ENCODE results near the gene DDX4.
"Not testable (repeated sequence)": the region's sequence is repeated elsewhere in the genome, so short reads cannot be mapped to it uniquely, and the experiment has no call there.

DDX4 gene

GRCh38 chr5:55749387-55749786 is 11.5 kb downstream of the DDX4 start:
- DNase-seq (ENCODE audit: extremely low spot score) = no peak
- no peak for TF ChIP-seq SUZ12 (IDR thresholded peaks at IDR 0.05)
- TF ChIP-seq SP1 (IDR thresholded peaks at IDR 0.05) = no peak
- no peak for TF ChIP-seq HDGF (IDR thresholded peaks at IDR 0.05; ENCODE audit: borderline replicate concordance)
- no peak for TF ChIP-seq LEF1 (IDR thresholded peaks at IDR 0.05; ENCODE audit: borderline replicate concordance)
- TF ChIP-seq TARDBP (IDR thresholded peaks at IDR 0.05) = no peak
- no peak for TF ChIP-seq FOXA1 (IDR thresholded peaks at IDR 0.05)
- TF ChIP-seq CTBP1 (IDR thresholded peaks at IDR 0.05; ENCODE audit: borderline replicate concordance) = no peak
- no peak for TF ChIP-seq L3MBTL2 (conservative IDR thresholded peaks at IDR 0.05)
- TF ChIP-seq FOXM1 (IDR thresholded peaks at IDR 0.05; ENCODE audit: borderline replicate concordance) = no peak
- no peak for TF ChIP-seq ZNF384 (IDR thresholded peaks at IDR 0.05)
- TF ChIP-seq FOXK2 (IDR thresholded peaks at IDR 0.05) = no peak
- TF ChIP-seq ARNT (IDR thresholded peaks at IDR 0.05) = no peak
- TF ChIP-seq PKNOX1 (IDR thresholded peaks at IDR 0.05) = no peak
- TF ChIP-seq BHLHE40 (IDR thresholded peaks at IDR 0.05; ENCODE audit: borderline replicate concordance) = no peak
- TF ChIP-seq NFRKB (IDR thresholded peaks at IDR 0.05) = no peak
- no peak for TF ChIP-seq ELF4 (IDR thresholded peaks at IDR 0.05)
- POLR2A ChIA-PET = no interaction called here
- CTCF ChIA-PET = no interaction called here

DNA sequence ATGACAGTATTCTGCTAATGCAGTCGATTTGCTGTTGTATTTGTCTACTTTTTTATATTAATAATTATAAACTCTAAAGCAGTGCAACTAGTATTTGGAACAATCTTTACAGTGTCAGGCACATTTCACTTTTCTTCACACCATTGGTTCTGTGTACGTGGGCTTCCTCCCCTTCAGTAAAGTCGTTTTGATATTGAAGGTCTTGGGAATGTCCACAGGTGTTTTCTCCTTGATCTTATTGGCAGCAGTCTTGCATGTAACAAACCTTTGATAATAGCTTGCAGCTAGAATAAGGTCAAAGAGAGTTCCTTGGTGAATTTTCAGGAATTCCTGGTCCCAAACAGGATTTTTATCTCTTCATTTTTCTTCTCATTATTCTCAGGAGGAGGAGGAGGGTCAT is 12.2 kb downstream of the DDX4 start:
- no peak for TF ChIP-seq FOXM1 (IDR thresholded peaks at IDR 0.05; ENCODE audit: borderline replicate concordance)
- no peak for TF ChIP-seq HDGF (IDR thresholded peaks at IDR 0.05; ENCODE audit: borderline replicate concordance)
- no peak for TF ChIP-seq TARDBP (IDR thresholded peaks at IDR 0.05)
- no peak for TF ChIP-seq SUZ12 (IDR thresholded peaks at IDR 0.05)
- no peak for TF ChIP-seq ARNT (IDR thresholded peaks at IDR 0.05)
- TF ChIP-seq NFRKB (IDR thresholded peaks at IDR 0.05) = no peak
- TF ChIP-seq ZNF384 (IDR thresholded peaks at IDR 0.05) = no peak
- TF ChIP-seq LEF1 (IDR thresholded peaks at IDR 0.05; ENCODE audit: borderline replicate concordance) = no peak
- TF ChIP-seq L3MBTL2 (conservative IDR thresholded peaks at IDR 0.05) = no peak
- no peak for TF ChIP-seq CTBP1 (IDR thresholded peaks at IDR 0.05; ENCODE audit: borderline replicate concordance)
- TF ChIP-seq FOXA1 (IDR thresholded peaks at IDR 0.05) = no peak
- no peak for TF ChIP-seq PKNOX1 (IDR thresholded peaks at IDR 0.05)
- no peak for TF ChIP-seq ELF4 (IDR thresholded peaks at IDR 0.05)
- no peak for TF ChIP-seq SP1 (IDR thresholded peaks at IDR 0.05)
- TF ChIP-seq BHLHE40 (IDR thresholded peaks at IDR 0.05; ENCODE audit: borderline replicate concordance) = no peak
- no peak for DNase-seq (ENCODE audit: extremely low spot score)
- POLR2A ChIA-PET = no interaction called here
- CTCF ChIA-PET = no interaction called here

GRCh38 chr5:55750499-55750898 is 12.6 kb downstream of the DDX4 start:
- POLR2A ChIA-PET = no interaction called here
- TF ChIP-seq FOXA1 (IDR thresholded peaks at IDR 0.05) (no peak), ELF4 (IDR thresholded peaks at IDR 0.05) (no peak), HDGF (IDR thresholded peaks at IDR 0.05; ENCODE audit: borderline replicate concordance) (no peak), BHLHE40 (IDR thresholded peaks at IDR 0.05; ENCODE audit: borderline replicate concordance) (no peak), SP1 (IDR thresholded peaks at IDR 0.05) (no peak), ZNF384 (IDR thresholded peaks at IDR 0.05) (no peak), SUZ12 (IDR thresholded peaks at IDR 0.05) (no peak), NFRKB (IDR thresholded peaks at IDR 0.05) (no peak), L3MBTL2 (conservative IDR thresholded peaks at IDR 0.05) (no peak), FOXK2 (IDR thresholded peaks at IDR 0.05) (no peak), ARNT (IDR thresholded peaks at IDR 0.05) (no peak), FOXM1 (IDR thresholded peaks at IDR 0.05; ENCODE audit: borderline replicate concordance) (no peak), PKNOX1 (IDR thresholded peaks at IDR 0.05) (no peak)
- DNase-seq (ENCODE audit: extremely low spot score) = no peak
- CTCF ChIA-PET = no interaction called here

DNA sequence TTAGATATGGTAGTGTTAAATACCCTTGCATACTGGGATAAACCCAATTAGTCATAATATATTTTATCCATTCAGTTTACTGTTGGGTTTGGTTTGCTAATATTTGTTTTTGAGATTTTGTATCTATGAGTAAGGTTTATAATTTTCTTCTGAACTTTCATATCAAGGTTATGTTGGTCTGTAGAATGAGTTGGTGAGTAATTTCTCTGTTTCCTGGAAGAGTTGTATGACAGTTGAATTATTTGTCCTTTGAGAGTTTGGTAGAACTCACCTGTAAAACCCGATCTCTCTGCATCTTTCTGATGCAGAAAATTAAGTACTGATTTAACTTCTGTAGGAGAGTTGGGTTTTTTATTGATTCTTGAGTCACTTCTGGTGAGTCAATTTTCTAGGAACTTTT is 20.4 kb downstream of the DDX4 start:
- TF ChIP-seq TARDBP (IDR thresholded peaks at IDR 0.05) (no peak), LEF1 (IDR thresholded peaks at IDR 0.05; ENCODE audit: borderline replicate concordance) (no peak), PKNOX1 (IDR thresholded peaks at IDR 0.05) (no peak)
- DNase-seq (ENCODE audit: extremely low spot score) = no peak
- ChIA-PET CTCF (no interaction called here), POLR2A (no interaction called here)

DNA sequence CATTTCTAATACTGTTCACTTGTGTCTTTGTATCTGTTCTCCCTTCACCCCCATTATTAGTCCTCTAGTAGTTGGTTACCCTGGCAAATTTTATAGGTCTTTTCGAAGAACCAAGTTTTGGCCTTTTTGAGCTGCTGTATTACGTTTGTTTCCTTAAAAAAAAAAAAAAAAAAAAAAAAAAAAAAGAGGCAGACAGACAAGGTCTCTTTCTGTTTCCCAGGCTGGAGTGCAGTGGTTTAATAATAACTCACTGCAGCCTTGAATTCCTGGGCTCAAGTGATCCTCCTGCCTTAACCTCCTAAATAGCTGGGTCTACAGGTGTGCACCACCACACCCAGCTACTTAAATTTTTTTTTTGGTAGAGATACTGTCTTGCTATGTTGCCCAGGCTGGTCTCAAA is 20.9 kb downstream of the DDX4 start:
- POLR2A ChIA-PET = no interaction called here
- no peak for TF ChIP-seq NFRKB (IDR thresholded peaks at IDR 0.05)
- TF ChIP-seq LEF1 (IDR thresholded peaks at IDR 0.05; ENCODE audit: borderline replicate concordance) = no peak
- TF ChIP-seq FOXK2 (IDR thresholded peaks at IDR 0.05) = no peak
- TF ChIP-seq ELF4 (IDR thresholded peaks at IDR 0.05) = no peak
- no peak for TF ChIP-seq HDGF (IDR thresholded peaks at IDR 0.05; ENCODE audit: borderline replicate concordance)
- TF ChIP-seq ARNT (IDR thresholded peaks at IDR 0.05) = no peak
- TF ChIP-seq ZNF384 (IDR thresholded peaks at IDR 0.05) = no peak
- TF ChIP-seq SUZ12 (IDR thresholded peaks at IDR 0.05) = no peak
- TF ChIP-seq SP1 (IDR thresholded peaks at IDR 0.05) = no peak
- TF ChIP-seq FOXM1 (IDR thresholded peaks at IDR 0.05; ENCODE audit: borderline replicate concordance) = no peak
- no peak for TF ChIP-seq FOXA1 (IDR thresholded peaks at IDR 0.05)
- CTCF ChIA-PET = no interaction called here
- DNase-seq (ENCODE audit: extremely low spot score) = no peak

- POLR2A ChIA-PET; DNase-seq (ENCODE audit: extremely low spot score): not testable (repeated sequence)
- CTCF ChIA-PET = interaction anchor here (0.6 kb wide), 1 partner anchor 19 kb away, joined by 4 read pairs; no protein-coding TSS in a partner anchor
Observed at GRCh38 chr5:55761721-55762120, 23.9 kb downstream of the DDX4 start.
